GM18868 (cell line): ENCODE measurements around the gene P3H4.
"Not testable (repeated sequence)": the region's sequence is repeated elsewhere in the genome, so short reads cannot be mapped to it uniquely, and the experiment has no call there.

Experiments used
- ATAC-seq: cut with Tn5 transposase; IDR thresholded peaks from one replicate; pipeline ENCODE4 v1.9.1; 2021; ENCODE audit warnings: mild to moderate bottlenecking, moderate library complexity; ENCODE audit not compliant: unreplicated experiment

The P3H4 gene, protein sequence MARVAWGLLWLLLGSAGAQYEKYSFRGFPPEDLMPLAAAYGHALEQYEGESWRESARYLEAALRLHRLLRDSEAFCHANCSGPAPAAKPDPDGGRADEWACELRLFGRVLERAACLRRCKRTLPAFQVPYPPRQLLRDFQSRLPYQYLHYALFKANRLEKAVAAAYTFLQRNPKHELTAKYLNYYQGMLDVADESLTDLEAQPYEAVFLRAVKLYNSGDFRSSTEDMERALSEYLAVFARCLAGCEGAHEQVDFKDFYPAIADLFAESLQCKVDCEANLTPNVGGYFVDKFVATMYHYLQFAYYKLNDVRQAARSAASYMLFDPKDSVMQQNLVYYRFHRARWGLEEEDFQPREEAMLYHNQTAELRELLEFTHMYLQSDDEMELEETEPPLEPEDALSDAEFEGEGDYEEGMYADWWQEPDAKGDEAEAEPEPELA

DNA sequence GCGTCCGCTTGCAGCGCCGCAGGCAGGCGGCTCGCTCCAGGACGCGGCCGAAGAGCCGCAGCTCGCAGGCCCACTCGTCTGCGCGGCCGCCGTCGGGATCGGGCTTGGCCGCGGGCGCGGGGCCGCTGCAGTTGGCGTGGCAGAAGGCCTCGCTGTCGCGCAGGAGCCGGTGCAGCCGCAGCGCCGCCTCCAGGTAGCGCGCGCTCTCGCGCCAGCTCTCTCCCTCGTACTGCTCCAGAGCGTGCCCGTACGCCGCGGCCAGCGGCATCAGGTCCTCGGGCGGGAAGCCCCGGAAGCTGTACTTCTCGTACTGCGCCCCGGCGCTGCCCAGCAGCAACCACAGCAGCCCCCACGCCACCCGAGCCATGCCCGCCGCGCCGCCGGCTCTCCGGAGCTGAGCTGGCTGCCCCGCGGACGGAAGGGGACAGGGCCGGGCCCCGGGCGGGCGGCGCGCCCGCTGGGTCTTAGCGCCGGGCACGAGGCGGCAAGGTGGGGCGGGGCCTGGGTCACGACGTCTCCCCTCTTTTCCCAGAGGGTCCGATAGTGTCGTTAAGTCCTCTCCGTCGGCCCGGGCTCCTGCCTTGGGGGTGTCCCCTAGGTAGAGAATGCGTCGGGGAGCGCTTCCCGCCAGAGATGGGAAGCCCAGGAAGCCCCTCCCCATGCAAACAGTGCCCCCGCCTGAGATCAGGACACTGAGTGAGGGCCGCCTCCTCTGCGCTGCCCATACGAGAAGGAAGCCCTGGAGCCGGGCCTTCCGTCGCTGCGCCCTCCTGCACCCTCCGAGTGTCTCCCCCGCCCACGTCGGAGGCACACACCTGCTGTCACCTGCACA lies at the start of gene P3H4:
Gene P3H4, minus strand, starts transcription at position 401 of the 832 bp plus-strand sequence. Its CDS starts 34 bp downstream, at position 367.
- peak; percentile 67 for ATAC-seq

DNA sequence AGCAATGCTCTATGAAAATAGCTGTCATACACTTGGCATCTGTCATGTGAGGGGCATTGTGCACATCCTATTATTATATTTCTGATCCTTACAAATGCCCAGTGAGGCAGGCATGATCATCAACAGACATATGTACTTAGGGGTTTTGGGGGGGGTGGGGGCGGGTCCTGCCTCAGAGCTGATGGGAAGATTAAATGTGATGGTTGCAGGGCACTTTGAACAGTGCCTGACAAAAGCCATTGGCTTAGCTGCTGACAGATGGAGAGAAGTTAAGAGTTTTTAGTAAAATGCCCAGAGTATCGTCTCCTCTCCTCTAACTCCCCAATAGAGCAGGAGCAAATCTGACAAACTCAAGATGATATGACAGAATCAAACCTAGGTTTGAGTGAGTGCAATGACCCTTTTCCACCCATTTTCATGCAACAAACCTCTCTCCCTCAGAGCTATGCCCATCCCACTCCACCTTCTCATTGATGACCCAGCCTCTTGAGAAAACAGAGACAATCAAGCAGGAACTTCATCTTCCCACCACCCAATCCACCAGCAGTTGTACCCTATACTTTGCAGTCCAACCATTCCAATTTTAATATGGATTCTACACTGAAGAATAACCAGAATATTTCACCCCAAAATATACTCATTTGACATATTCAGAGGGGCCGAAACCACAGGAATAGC lies 48.6 kb upstream of the P3H4 start:
- no peak for ATAC-seq

GRCh38 chr17:41851382-41851781 lies 39.6 kb upstream of the P3H4 start:
- not testable (repeated sequence) for ATAC-seq

GRCh38 chr17:41849251-41849990 lies 37.7 kb upstream of the P3H4 start:
- ATAC-seq = no peak

DNA sequence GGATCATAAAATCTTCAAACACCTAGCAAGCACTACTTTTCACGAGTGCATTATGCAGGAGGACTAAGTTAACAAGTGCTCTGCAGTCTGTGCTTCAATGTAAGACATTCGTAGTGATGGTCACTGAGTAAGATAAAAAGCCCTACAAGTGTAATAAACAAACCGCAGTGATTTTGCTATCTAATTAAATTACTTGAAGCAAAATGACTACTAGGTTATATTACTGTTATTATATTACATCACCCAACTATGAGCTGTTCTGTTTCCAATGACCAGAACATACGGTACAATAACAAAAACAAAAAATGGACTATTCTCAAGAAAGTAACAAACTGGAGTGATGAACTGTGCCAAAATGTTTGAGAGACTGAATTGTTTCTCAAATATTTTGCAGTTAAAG lies 37.0 kb upstream of the P3H4 start:
- ATAC-seq = no peak

DNA sequence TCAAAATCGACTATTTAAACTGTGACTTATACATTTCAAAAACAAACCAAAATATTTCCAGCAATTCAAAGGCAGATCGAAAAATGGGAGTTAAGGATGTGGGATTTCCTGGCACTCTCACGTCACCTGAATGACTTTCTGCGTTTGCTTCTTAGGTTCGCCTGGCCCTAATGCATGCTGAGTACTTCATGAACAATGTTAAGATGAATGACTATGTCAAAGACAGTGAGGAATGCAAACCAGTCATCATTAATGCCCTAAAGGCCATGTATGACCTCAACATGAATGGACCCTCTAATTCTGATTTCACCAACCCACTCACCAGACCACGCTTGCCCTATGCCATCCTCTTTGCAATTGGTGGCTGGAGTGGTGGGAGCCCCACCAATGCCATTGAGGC lies 33.2 kb upstream of the P3H4 start:
- ATAC-seq = no peak

DNA sequence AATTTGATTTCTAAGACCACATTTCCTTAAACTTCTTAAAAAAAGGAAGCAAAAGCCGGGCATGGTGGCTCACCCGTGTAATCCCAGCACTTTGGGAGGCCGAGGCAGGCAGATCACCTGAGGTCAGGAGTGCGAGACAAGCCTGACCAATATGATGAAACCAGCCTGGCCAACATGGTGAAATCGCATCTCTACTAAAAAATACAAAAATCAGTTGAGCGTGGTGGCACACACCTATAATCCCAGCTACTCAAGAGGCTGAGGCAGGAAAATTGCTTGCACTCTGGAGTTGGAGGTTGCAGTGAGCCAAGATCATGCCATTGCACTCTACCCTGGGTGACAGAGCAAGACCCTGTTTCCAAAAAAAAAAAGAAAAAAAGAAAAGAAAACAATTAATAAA lies 29.0 kb upstream of the P3H4 start:
- not testable (repeated sequence) for ATAC-seq

GRCh38 chr17:41839448-41839847 lies 27.7 kb upstream of the P3H4 start:
- not testable (repeated sequence) for ATAC-seq

- ATAC-seq = no peak
Observed at GRCh38 chr17:41837761-41838538, 26.2 kb upstream of the P3H4 start, which contains the start of gene KLHL10. Gene KLHL10, plus strand, starts transcription at chr17:41837825. Its CDS starts 108 bp downstream, at chr17:41837933.

- no peak for ATAC-seq
Observed at GRCh38 chr17:41836550-41837196, 24.9 kb upstream of the P3H4 start.

- ATAC-seq = peak; percentile 45
Observed at GRCh38 chr17:41835800-41836549, 24.2 kb upstream of the P3H4 start, which contains the start of gene NT5C3B. Gene NT5C3B, minus strand, starts transcription at chr17:41836232. Its CDS starts 39 bp downstream, at chr17:41836193.

GRCh38 chr17:41835214-41835799 lies 23.6 kb upstream of the P3H4 start:
- no peak for ATAC-seq

DNA sequence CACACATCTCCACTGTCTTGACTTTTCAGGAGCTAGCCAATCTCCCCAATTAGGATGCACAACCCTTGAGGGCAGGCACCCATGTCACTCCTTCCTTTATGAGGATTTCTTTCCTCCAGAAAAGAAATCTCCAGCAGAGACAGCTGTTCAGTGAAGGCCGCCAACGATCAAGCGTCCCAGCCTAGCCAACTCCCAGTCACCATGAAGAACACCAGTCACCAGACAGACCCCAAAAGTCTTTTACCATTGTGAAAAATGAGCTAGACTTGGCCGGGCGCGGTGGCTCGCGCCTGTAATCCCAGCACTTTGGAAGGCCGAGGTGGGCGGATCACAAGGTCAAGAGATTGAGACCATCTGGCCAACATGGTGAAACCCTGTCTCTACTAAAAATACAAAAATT lies 18.2 kb upstream of the P3H4 start:
- ATAC-seq = not testable (repeated sequence)

GRCh38 chr17:41825175-41825845 lies 13.6 kb upstream of the P3H4 start:
- ATAC-seq = no peak

GRCh38 chr17:41824086-41824485 lies 12.3 kb upstream of the P3H4 start:
- no peak for ATAC-seq

DNA sequence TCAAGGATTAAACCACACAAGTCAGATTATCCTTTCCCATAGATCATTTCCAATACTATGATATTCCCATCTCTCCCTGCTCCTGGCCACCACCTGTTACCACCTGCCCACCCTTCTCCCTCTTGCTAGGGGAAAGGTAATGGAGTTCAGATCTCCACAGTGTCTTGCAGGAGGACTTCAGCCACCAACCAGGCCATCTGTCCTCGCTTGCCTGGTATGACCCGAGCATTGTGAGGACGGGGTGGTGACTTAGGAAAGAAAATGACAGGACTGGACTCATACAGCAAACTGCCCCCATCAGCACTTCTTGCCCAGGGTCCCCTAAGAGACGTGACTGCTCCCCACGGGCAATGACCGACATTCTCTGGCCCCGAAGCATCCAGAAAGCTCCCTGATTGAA lies 11.8 kb upstream of the P3H4 start:
- ATAC-seq = no peak

GRCh38 chr17:41823141-41823524 lies 11.4 kb upstream of the P3H4 start:
- no peak for ATAC-seq
